Fibroblast of pulmonary artery (primary cell): ENCODE data around the gene GALK1.
A peak's percentile ranks its signal among the peaks of the same experiment; 100 is the strongest.

Experiments used
- DNase-seq: peaks from one replicate; pipeline ENCODE4 v3.0.0-alpha.2; 2010; ENCODE audit warnings: low read depth
- H3K4me3 ChIP-seq: replicated peaks from 2 replicates; pipeline ENCODE4 v1.5.1; 2011; ENCODE audit warnings: low read depth, mild to moderate bottlenecking, control low read depth, low read length, moderate library complexity
- CTCF ChIP-seq: IDR thresholded peaks from 2 replicates; pipeline ENCODE4 v1.5.1; 2011; ENCODE audit warnings: mild to moderate bottlenecking, control low read depth, low read length, inconsistent platforms; ENCODE audit errors: missing control alignments

The GALK1 gene

GRCh38 chr17:75742337-75742736, 22.7 kb downstream of the GALK1 start:
- no peak for TF ChIP-seq CTCF
- no peak for DNase-seq

GRCh38 chr17:75740631-75741077, 24.3 kb downstream of the GALK1 start:
- no peak for TF ChIP-seq CTCF
- H3K4me3 ChIP-seq: no peak overlapping the region
- DNase-seq: no peak

More at GRCh38 chr17:75742337-75742736, 22.7 kb downstream of the GALK1 start:
- no peak overlapping the region for H3K4me3 ChIP-seq

GRCh38 chr17:75740215-75740614, 24.8 kb downstream of the GALK1 start:
- no peak overlapping the region for H3K4me3 ChIP-seq
- no peak for TF ChIP-seq CTCF

GRCh38 chr17:75739801-75740200, 25.2 kb downstream of the GALK1 start:
- TF ChIP-seq CTCF: no peak
- H3K4me3 ChIP-seq: no peak overlapping the region
- DNase-seq: no peak

More at GRCh38 chr17:75740215-75740614, 24.8 kb downstream of the GALK1 start:
- DNase-seq: no peak

DNA sequence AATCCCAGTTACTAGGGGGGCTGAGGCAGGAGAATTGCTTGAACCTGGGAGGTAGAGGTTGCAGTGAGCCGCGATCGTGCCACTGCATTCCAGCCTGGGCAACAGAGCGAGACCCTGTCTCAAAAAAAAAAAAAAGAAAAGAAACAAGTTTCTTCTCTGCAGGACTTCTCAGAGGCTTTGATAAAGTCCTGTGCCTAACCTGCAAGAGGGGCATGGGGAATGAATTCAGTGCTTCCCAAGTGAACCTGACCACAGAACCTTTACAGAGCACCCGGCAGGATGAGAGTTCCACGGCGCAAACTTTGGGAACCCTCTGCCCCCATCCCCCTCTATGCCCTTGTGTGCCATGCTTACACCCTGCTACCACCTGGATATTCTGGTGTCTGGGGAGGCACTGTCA, 25.8 kb downstream of the GALK1 start:
- H3K4me3 ChIP-seq: no peak overlapping the region
- TF ChIP-seq CTCF: no peak
- no peak for DNase-seq

DNA sequence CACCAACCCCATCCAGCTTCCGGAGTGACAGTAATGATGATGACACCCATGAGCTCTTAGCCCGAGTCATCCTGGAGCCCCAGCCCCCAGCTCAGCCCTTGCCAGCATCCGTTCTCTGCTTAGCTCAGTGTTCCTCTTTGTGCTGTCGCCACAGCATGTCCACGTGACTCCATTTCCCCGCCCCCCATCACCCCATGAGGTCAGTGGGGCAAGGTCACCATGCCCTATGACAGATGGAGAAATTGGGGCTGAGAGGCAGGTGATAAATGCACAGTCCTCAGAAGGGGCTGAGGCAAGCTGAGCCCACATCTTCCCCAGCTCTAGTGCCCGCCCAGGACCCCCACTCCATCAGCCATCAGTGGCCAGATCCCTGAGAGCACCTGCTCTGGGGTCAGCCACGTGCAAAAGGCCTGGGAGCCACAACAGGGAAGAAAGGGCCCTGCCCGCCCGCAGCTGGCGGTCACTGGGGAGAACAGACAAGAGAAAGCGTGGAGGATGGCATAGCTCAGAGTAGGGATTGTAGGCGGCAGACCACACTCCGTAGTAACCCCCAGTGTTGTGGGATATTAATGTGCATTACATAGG, 26.7 kb downstream of the GALK1 start:
- H3K4me3 ChIP-seq: no peak overlapping the region
- DNase-seq: peak; percentile 26
- TF ChIP-seq CTCF: no peak
